ENCODE results near the gene CTR9.

The CTR9 gene

DNA sequence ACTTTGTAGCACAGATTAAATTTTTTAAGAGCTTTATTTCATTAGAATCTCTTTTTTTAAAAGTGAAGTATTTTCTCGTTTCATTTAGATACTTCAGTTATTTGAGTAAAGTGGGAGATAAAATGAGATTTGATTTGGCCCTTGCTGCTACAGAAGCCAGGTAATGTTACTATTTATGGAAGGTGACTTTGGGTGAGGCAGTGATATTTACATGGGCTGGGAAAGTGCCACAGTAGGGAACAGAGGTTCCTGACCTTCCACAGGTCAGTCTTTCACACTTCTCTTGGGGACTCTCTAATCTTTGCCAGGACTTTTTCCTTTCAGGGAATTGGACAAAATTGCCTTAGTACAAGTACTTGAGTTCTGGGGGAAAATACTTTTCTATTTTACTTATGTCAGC is 20.4 kb downstream of the CTR9 start:
- DNase-seq = no peak
- no peak for TF ChIP-seq CTCF (IDR thresholded peaks at IDR 0.05; ENCODE audit: low read depth, low read length)
- H3K9me3 ChIP-seq = no peaks in the 10 kb centered on the region
- no peaks in the 10 kb centered on the region for H3K27me3 ChIP-seq
- no peak overlapping the region for H3K4me3 ChIP-seq (ENCODE audit: low read depth, low read length)
- H3K36me3 ChIP-seq = peaks cover 20% of the 10 kb centered on the region
- H3K4me1 ChIP-seq = peaks cover 5% of the 10 kb centered on the region

DNA sequence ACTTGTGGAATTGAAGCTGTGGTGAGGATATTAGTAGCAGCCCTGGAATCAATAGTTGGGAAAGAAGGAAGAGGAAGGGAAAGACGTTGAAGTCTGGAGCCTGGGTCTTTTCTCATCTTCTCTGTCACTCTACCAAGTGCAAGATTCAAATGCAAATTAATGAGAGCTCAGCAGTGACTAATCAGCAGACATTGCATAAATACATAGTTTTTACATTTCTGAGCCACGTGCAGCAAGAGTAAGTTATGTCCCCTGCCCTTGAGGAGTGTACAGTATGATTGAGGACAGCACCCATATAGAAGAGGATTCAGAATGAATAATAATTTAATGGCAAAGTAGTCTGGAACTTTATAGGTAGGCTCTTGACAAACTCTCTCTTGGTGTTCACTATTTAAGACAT is 23.8 kb downstream of the CTR9 start:
- no peaks in the 10 kb centered on the region for H3K9me3 ChIP-seq
- peaks cover 11% of the 10 kb centered on the region for H3K36me3 ChIP-seq
- H3K27me3 ChIP-seq = no peaks in the 10 kb centered on the region
- peaks cover 21% of the 10 kb centered on the region for H3K4me1 ChIP-seq
- TF ChIP-seq CTCF (IDR thresholded peaks at IDR 0.05; ENCODE audit: low read depth, low read length) = no peak
- no peak for DNase-seq
- no peak overlapping the region for H3K4me3 ChIP-seq (ENCODE audit: low read depth, low read length)

GRCh38 chr11:10777393-10777793 is 26.3 kb downstream of the CTR9 start:
- TF ChIP-seq CTCF (IDR thresholded peaks at IDR 0.05; ENCODE audit: low read depth, low read length) = no peak
- peaks cover 8% of the 10 kb centered on the region for H3K36me3 ChIP-seq
- H3K4me1 ChIP-seq = peaks cover 16% of the 10 kb centered on the region
- no peak overlapping the region for H3K4me3 ChIP-seq (ENCODE audit: low read depth, low read length)
- H3K9me3 ChIP-seq = no peaks in the 10 kb centered on the region
- no peak for DNase-seq
- no peaks in the 10 kb centered on the region for H3K27me3 ChIP-seq

DNA sequence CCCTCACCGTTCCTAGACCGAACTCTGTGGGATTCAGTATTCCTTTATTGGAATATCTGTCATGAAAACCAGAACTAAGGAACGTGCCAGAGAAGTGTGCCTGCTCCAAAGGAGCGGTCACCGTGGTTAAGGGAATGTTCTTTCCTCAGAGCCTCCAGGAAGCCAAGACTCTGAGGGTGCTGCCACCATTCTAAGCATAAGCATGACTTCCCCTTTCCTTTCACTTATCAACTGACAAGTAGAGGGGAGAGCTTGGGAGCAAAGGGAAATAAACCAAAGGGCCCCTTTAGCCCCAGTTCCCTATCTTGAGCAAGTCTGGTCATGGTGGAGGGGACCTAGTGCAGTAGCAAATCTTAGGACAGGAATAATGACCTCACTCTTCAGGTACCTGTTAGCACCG is 26.8 kb downstream of the CTR9 start:
- DNase-seq = no peak
- Histone ChIP-seq H3K4me1 (peaks cover 16% of the 10 kb centered on the region), H3K36me3 (peaks cover 8% of the 10 kb centered on the region), H3K9me3 (no peaks in the 10 kb centered on the region), H3K4me3 (ENCODE audit: low read depth, low read length) (no peak overlapping the region), H3K27me3 (no peaks in the 10 kb centered on the region)
- no peak for TF ChIP-seq CTCF (IDR thresholded peaks at IDR 0.05; ENCODE audit: low read depth, low read length)

DNA sequence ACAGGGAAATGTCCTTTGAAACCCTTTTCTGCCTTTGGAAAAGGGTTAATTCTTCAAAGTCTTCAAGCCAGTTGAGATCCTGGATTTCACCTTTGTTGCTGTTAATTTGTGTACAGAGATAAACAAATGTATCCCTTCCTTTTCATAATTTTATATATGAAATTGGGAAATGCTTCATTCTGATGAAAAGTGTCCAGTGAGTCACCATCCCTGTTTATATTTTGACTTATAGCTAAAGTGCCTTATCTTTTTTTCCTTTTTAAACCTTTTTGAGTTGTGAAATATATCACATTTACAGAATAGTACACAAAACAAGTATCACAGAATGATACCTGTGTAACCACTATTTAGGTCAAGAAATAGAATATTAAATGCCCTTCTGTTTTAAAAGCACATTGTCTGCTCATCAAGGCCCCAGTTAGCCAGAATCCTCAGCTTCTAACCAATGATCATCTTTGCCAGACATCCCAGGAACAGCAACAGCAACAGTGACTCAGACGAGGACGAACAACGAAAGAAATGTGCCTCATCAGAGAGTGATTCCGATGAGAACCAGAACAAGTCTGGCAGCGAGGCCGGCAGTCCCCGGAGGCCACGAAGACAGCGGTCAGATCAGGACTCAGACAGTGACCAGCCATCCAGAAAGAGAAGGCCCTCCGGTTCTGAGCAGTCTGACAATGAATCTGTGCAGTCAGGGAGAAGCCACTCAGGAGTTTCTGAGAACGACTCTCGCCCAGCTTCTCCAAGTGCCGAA is 27.3 kb downstream of the CTR9 start:
- no peak for TF ChIP-seq CTCF (IDR thresholded peaks at IDR 0.05; ENCODE audit: low read depth, low read length)
- H3K36me3 ChIP-seq = peaks cover 5% of the 10 kb centered on the region

GRCh38 chr11:10779086-10779485 is 28.0 kb downstream of the CTR9 start:
- Histone ChIP-seq H3K27me3 (no peaks in the 10 kb centered on the region), H3K4me3 (ENCODE audit: low read depth, low read length) (peak overlapping the region; percentile 9; the same call in 1 of the 2 replicates), H3K4me1 (peaks cover 19% of the 10 kb centered on the region), H3K9me3 (no peaks in the 10 kb centered on the region), H3K36me3 (peaks cover 4% of the 10 kb centered on the region)
- TF ChIP-seq CTCF (IDR thresholded peaks at IDR 0.05; ENCODE audit: low read depth, low read length) = no peak
- DNase-seq = no peak

More for the DNA sequence above, 27.3 kb downstream of the CTR9 start:
- Histone ChIP-seq H3K4me1 (peaks cover 16% of the 10 kb centered on the region), H3K27me3 (no peaks in the 10 kb centered on the region), H3K4me3 (ENCODE audit: low read depth, low read length) (peak overlapping the region; percentile 9), H3K9me3 (no peaks in the 10 kb centered on the region)
- DNase-seq = peak; percentile 83

Measured in BE2C (cell line).